Measurements from ENCODE around the gene XPO6. TPM values are rescaled to one million over a fixed set of nuclear protein-coding genes. Genes with fewer than 3 reads are reported as not detected.

XPO6 gene
- total RNA-seq, 1 experiment from 2014 or later, result 124 TPM

GRCh38 chr16:28180655-28181460, 30.9 kb downstream of the XPO6 start:
- H2BK120ac ChIP-seq (ENCODE audit: low read depth, low read length, poor library complexity, severe bottlenecking), result no peak overlapping the region
- no peaks in the 10 kb centered on the region for H4K20me1 ChIP-seq (ENCODE audit: control insufficient read depth, insufficient read depth, insufficient read length)
- Mint-ChIP-seq H3K4me1 (peaks cover 16 to 23% of the 10 kb centered on the region in 2 experiments), H3K27me3 (ENCODE audit: low read depth) (no peaks in the 10 kb centered on the region; the same call in 1 of the 2 replicates), H3K9me3 (peaks cover 0 to 5% of the 10 kb centered on the region in 2 experiments; a peak in 3 of 5 replicates), H3K36me3 (ENCODE audit: insufficient read depth in 1 of 3, low read depth in 3 of 3) (peaks cover 11 to 48% (median 33%) of the 10 kb centered on the region in 3 experiments), H3K27ac (no peak overlapping the region), H3K4me3 (no peak overlapping the region; a peak in 1 of 5 replicates)
- H3T11ph ChIP-seq (ENCODE audit: low read length), result no peak overlapping the region
- no peak overlapping the region for H2BK12ac ChIP-seq (ENCODE audit: insufficient read length, low read depth, low read length)
- H3K14ac ChIP-seq (ENCODE audit: insufficient read depth, low read length), result no peak overlapping the region
- no peak overlapping the region for H4K91ac ChIP-seq (ENCODE audit: insufficient read length, low read depth, low read length)
- WGBS (ENCODE audit: extremely low coverage, insufficient read length, low lambda C conversion rate), result no CpG with 5 or more reads among the region's 9 CpGs
- no peak overlapping the region for H2BK15ac ChIP-seq (ENCODE audit: low read depth, low read length)
- no peak overlapping the region for H3K23ac ChIP-seq (ENCODE audit: insufficient read length, low read depth, low read length)
- no peak overlapping the region for H3K9ac ChIP-seq (ENCODE audit: extremely low read depth, insufficient read length, low read length)
- H2BK5ac ChIP-seq (ENCODE audit: insufficient read length, low read length), result no peak overlapping the region
- no peaks in the 10 kb centered on the region for H3K27me3 ChIP-seq (ENCODE audit: insufficient read depth, low read length)
- H4K5ac ChIP-seq (ENCODE audit: insufficient read length, low read depth, low read length), result no peak overlapping the region
- no peak overlapping the region for H3K4ac ChIP-seq (ENCODE audit: low read depth, low read length)
- H2AK5ac ChIP-seq (ENCODE audit: insufficient read length, low read length), result no peak overlapping the region
- H3K4me1 ChIP-seq (ENCODE audit: insufficient read depth, low read length), result no peaks in the 10 kb centered on the region; the same call in 1 of the 2 replicates
- no peak overlapping the region for H3K27ac ChIP-seq (ENCODE audit: insufficient read length, low read depth, low read length)
- H3K4me2 ChIP-seq (ENCODE audit: insufficient read depth, insufficient read length, low read length), result no peak overlapping the region
- H3K23me2 ChIP-seq (ENCODE audit: insufficient read length, low read depth, low read length, poor library complexity, severe bottlenecking), result no peaks in the 10 kb centered on the region
- H3K79me2 ChIP-seq (ENCODE audit: insufficient read depth, low read length), result peaks cover 12% of the 10 kb centered on the region; the same call in 1 of the 2 replicates
- no peak overlapping the region for H4K8ac ChIP-seq (replicated peaks; ENCODE audit: insufficient read length, low read depth, low read length)
- H3K79me1 ChIP-seq (ENCODE audit: insufficient read depth, low read depth, low read length, poor library complexity, severe bottlenecking), result peaks cover 3% of the 10 kb centered on the region
- no peaks in the 10 kb centered on the region for H3K9me3 ChIP-seq (ENCODE audit: control insufficient read depth, low read depth, low read length)
- TF ChIP-seq CTCF (conservative IDR thresholded peaks at IDR 0.05), result no peak
- no peak overlapping the region for H3K18ac ChIP-seq (ENCODE audit: insufficient read length, low read depth, low read length)
- no peak overlapping the region for H3K56ac ChIP-seq (ENCODE audit: insufficient read length, low read depth, low read length)
- no peak overlapping the region for H2AFZ ChIP-seq (ENCODE audit: low read length)
- no peak for DNase-seq
- no peak overlapping the region for H2BK20ac ChIP-seq (ENCODE audit: low read depth, low read length, poor library complexity, severe bottlenecking)

Data from H9 (cell line).